ENCODE data around the gene ETV3. TPM values are rescaled to one million over a fixed set of nuclear protein-coding genes. Genes with fewer than 3 reads are reported as not detected.

ETV3 gene
- total and polyA plus RNA-seq, 2 donors from 2014 or later: 3.5 to 24.8 TPM

DNA sequence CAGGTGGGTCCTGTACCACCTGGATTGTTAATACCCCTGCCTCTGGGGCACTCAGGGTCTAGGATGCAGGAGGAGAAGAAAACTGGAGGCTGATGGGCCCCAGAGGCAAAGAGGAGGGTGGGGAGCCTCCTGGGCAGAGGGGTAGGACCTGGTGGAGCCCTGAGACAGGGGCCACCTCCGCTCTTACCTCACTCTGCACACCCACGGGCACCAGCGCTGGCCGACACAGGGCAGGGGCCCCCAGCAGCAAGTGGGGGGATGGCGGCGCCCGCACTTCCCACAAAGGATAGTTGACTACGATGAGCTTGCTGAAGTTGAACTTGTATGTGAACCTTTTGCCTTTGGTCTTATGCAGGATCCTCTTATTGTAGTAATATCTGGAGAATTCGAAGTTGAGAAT is 39.7 kb downstream of the ETV3 start:
- H3K36me3 ChIP-seq (ENCODE audit: control insufficient read depth in 2 of 3, insufficient read depth in 3 of 3, low read length in 3 of 3): no peaks in the 10 kb centered on the region
- no peak overlapping the region for H3K27ac ChIP-seq (ENCODE audit: low read depth in 2 of 2, low read length in 2 of 2)
- H3K4me3 ChIP-seq (ENCODE audit: low read length in 3 of 3): no peak overlapping the region
- intact Hi-C loops (cut with DNase I): no loop called here
- DNase-seq (no peak), FAIRE-seq (no peak)
- H3K27me3 ChIP-seq (ENCODE audit: control insufficient read depth, insufficient read depth, low read length): no peaks in the 10 kb centered on the region
- H3K4me1 ChIP-seq (ENCODE audit: control insufficient read depth in 2 of 3, insufficient read depth in 2 of 3, low read depth in 1 of 3, low read length in 3 of 3): no peaks in the 10 kb centered on the region
- no peaks in the 10 kb centered on the region for H3K9me3 ChIP-seq (ENCODE audit: control insufficient read depth in 2 of 3, insufficient read depth in 1 of 3, low read length in 3 of 3)
- no peak for TF ChIP-seq CTCF (IDR thresholded peaks at IDR 0.05; ENCODE audit: borderline replicate concordance, extremely low read depth, insufficient read depth)
- H3K9ac ChIP-seq (ENCODE audit: low read length in 3 of 3): no peak overlapping the region

DNA sequence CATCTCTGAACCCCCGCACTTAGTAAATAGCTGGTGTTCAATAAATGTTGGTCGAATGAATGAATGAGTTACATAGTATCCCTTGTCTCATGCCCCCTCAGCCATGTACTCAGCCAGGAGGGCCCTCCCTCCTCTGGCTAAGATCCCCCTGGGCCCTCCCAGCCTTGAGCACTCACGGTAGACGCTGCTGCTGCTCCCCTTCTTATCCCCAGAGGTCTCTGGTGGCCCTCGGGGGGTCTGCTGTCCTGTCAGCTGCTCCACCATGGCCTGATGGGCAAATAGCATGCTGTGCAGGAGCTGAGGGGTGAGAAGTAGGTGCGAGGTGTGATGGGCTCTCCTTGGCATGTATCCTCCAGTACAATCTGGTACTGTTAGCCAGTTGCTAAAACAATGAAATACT is 40.5 kb downstream of the ETV3 start:
- TF ChIP-seq CTCF (IDR thresholded peaks at IDR 0.05; ENCODE audit: borderline replicate concordance, extremely low read depth, insufficient read depth): no peak
- no peaks in the 10 kb centered on the region for H3K9me3 ChIP-seq (ENCODE audit: control insufficient read depth in 2 of 3, insufficient read depth in 1 of 3, low read length in 3 of 3)
- H3K9ac ChIP-seq (ENCODE audit: low read length in 3 of 3): no peak overlapping the region
- DNase-seq (no peak), FAIRE-seq (no peak)
- no peaks in the 10 kb centered on the region for H3K4me1 ChIP-seq (ENCODE audit: control insufficient read depth in 2 of 3, insufficient read depth in 2 of 3, low read depth in 1 of 3, low read length in 3 of 3)
- no peak overlapping the region for H3K27ac ChIP-seq (ENCODE audit: low read depth in 2 of 2, low read length in 2 of 2)
- no peaks in the 10 kb centered on the region for H3K36me3 ChIP-seq (ENCODE audit: control insufficient read depth in 2 of 3, insufficient read depth in 3 of 3, low read length in 3 of 3)
- intact Hi-C loops (cut with DNase I): no loop called here
- H3K27me3 ChIP-seq (ENCODE audit: control insufficient read depth, insufficient read depth, low read length): no peaks in the 10 kb centered on the region
- H3K4me3 ChIP-seq (ENCODE audit: low read length in 3 of 3): no peak overlapping the region

- Histone ChIP-seq H3K27ac (ENCODE audit: low read depth in 2 of 2, low read length in 2 of 2) (no peak overlapping the region), H3K4me3 (ENCODE audit: low read length in 3 of 3) (no peak overlapping the region), H3K27me3 (ENCODE audit: control insufficient read depth, insufficient read depth, low read length) (no peaks in the 10 kb centered on the region), H3K36me3 (ENCODE audit: control insufficient read depth in 2 of 3, insufficient read depth in 3 of 3, low read length in 3 of 3) (no peaks in the 10 kb centered on the region), H3K9me3 (ENCODE audit: control insufficient read depth in 2 of 3, insufficient read depth in 1 of 3, low read length in 3 of 3) (no peaks in the 10 kb centered on the region), H3K4me1 (ENCODE audit: control insufficient read depth in 2 of 3, insufficient read depth in 2 of 3, low read depth in 1 of 3, low read length in 3 of 3) (no peaks in the 10 kb centered on the region), H3K9ac (ENCODE audit: low read length in 3 of 3) (no peak overlapping the region)
- DNase-seq: no peak
- no peak for FAIRE-seq
- no peak for TF ChIP-seq CTCF (IDR thresholded peaks at IDR 0.05; ENCODE audit: borderline replicate concordance, extremely low read depth, insufficient read depth)
- intact Hi-C loops (cut with DNase I): no loop called here
These were observed 41.3 kb downstream of the ETV3 start for GRCh38 chr1:157096881-157097280.

GRCh38 chr1:157095551-157095950 is 42.6 kb downstream of the ETV3 start:
- intact Hi-C loops (cut with DNase I): no loop called here
- H3K9me3 ChIP-seq (ENCODE audit: control insufficient read depth in 2 of 3, insufficient read depth in 1 of 3, low read length in 3 of 3): no peaks in the 10 kb centered on the region
- H3K4me3 ChIP-seq (ENCODE audit: low read length in 3 of 3): no peak overlapping the region
- DNase-seq (no peak), FAIRE-seq (no peak)
- no peaks in the 10 kb centered on the region for H3K36me3 ChIP-seq (ENCODE audit: control insufficient read depth in 2 of 3, insufficient read depth in 3 of 3, low read length in 3 of 3)
- no peak overlapping the region for H3K9ac ChIP-seq (ENCODE audit: low read length in 3 of 3)
- H3K27ac ChIP-seq (ENCODE audit: low read depth in 2 of 2, low read length in 2 of 2): no peak overlapping the region
- no peak for TF ChIP-seq CTCF (IDR thresholded peaks at IDR 0.05; ENCODE audit: borderline replicate concordance, extremely low read depth, insufficient read depth)
- H3K4me1 ChIP-seq (ENCODE audit: control insufficient read depth in 2 of 3, insufficient read depth in 2 of 3, low read depth in 1 of 3, low read length in 3 of 3): no peaks in the 10 kb centered on the region
- no peaks in the 10 kb centered on the region for H3K27me3 ChIP-seq (ENCODE audit: control insufficient read depth, insufficient read depth, low read length)
